Skin of body (tissue), 2 donors: ENCODE measurements around the gene PTK7. TPM values are rescaled to one million over a fixed set of nuclear protein-coding genes. Genes with fewer than 3 reads are reported as not detected.
"Not testable (repeated sequence)": the region's sequence is repeated elsewhere in the genome, so short reads cannot be mapped to it uniquely, and the experiment has no call there.

Source experiments
- DNase-seq: peaks from one replicate; lab custom pipeline; 2025; lab: John Stamatoyannopoulos, UW
- total RNA-seq: library from RNA; depleted of rRNA; stranded (reverse); fragments of >200 nt; gene quantifications from one replicate; pipeline ENCODE4 v1.2.3, GENCODE V29; 2014

Gene PTK7
- total RNA-seq, 1 donor from 2014 or later: 121 TPM

DNA sequence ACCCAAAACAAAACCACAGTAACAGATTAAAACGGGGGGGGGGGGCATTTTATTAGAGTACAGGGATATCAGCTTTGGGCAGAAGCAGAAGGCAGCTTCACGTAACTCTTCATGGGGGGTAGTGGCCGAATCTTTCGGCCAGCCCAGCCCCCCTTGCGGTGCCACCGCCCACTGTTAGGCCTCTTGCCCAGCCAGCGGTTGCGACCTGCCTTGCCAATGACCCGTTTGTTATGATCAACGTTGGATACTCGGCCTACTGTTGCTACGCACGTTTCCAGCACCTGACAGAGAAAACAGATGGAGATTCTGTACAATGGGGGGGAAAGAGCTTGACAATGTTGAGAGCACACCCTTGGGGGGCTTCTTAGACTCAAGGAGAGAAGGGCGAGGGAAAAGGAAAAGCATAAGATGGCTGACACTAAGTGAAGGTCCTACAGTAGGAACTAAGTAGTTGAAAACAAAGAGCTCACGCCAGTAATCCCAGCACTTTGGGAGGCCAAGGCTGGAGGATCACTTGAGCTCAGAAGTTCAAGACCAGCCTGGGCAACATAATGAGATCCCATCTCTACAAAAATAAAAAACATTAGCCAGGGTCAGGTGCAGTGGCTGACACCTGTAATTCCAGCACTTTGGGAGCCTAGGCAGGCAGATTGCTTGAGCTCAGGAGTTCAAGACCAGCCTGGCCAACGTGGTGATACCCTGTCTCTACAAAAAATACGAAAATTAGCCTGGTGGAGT is 21.7 kb upstream of the PTK7 start:
- DNase-seq: no peak

DNA sequence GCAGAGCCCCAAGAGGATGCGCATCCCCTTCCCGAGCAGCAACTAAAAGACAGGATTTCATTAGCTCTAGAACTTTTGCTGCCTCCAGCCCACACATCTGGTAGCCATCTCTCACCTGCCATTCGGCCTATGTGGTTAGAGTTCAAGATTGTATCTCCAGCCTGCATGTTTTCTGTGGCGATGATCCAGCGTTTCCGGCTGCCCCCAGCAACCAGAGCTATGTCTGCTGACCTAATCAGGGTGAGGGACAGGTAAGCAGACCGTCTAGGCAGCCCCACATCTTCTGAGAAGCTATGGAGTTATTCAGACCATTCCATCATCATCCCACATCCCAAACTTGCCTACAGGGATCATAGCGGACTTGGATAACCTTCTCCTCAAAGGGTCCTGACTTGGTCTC is 20.1 kb upstream of the PTK7 start:
- no peak for DNase-seq

DNA sequence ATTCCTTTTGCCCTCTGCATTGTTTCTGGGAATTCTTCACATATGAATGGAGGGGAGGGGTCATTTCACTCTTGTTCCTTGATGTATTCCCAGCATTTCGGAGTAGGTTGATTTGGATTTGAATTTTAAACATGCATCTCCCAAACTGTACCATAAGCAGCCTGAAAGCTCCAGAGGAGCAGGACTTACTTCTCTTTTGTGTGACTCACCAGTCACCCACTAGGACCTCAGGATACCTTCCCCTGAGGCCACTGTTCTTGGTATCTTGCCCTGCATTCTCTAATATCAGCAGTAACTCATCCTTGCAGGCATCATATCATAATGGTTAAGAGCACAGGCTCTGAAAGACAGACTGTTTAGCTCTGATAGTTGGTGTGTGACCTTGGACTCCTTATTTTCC is 17.6 kb upstream of the PTK7 start:
- no peak for DNase-seq

DNA sequence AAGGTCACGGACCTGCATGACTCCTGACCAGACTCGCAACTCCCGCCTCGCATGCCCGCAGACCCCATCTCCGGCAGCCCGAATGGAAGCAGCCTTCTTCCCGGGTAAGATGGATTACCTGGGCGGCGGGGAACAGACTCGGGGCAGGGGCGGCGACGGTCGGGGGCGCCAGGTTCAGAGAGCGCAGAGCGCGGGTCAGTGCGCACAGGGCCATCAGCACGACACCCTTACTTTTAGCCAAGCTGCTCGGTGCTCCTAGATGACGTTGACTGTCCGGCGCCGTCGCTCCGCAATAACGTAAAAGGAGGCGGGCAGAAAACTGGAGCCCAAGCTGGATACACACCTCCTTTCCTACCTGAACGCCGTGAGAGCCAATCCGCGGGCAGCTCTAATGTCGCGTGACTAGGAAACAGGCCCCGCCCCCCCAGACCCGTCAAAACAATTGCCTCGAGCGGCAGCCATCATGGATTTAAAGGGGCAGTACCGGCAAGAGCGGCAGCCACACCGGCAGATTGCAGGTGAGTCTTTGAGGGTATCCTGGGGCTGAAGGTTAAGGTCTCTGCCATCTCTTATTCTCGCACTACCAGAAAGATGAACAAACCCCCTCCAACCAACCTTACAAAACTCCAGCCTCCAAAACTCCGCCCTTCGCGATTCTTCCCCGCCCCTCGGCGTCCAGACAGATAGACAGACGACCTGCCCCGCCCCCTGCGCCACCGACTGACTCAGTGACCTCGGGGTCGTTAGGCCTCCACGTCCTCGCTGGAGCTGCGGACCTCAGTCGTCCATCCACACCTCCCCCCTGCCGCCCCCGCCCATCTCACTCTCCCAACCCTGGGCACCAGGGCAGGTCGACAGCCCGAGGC is 16.7 kb upstream of the PTK7 start, which contains the start of the genes KLC4 and MRPL2:
TSS of gene KLC4 (plus strand) at position 464 of the 866 bp plus-strand sequence. CDS start 1,705 bp downstream, outside the sequence.
TSS of gene MRPL2 (minus strand) at position 267 of the 866 bp plus-strand sequence. CDS start at position 214, 53 bp downstream.
- DNase-seq: peak; percentile 98

DNA sequence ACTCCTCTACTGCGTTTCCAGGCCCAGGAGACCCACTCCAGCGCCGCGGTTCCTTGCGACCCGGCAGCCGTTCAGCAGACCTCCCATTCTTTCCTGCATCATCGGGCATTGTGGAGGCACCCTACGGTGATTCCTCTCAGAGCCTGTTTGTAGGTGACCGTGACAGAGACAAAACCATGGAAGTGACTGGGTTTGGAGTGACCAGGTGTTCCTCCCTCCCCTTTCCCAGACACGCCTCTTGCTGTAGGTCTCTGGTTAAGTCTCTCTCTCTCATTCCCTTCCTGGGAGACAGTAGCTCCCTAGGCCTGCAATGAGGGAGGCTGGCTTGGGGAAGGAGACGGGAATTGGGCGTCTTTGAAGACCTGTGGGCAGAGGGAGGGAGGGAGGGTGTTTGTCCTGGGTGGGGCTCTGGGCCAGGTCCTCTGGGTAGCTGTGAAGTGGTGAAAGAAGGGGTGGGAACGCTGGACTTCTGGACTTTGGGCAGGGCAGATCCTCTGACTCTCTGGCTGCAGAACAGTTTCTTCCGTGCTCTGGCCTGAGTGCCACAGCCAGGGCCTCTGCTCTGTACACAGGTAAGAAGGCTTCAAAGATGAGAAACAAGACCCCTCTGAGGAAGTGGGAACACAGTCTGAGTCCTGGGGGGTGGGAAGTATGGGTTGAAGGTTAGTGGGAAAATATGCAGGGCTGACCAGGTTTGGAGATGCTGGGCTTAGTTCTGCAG is 15.9 kb upstream of the PTK7 start:
- no peak for DNase-seq

DNA sequence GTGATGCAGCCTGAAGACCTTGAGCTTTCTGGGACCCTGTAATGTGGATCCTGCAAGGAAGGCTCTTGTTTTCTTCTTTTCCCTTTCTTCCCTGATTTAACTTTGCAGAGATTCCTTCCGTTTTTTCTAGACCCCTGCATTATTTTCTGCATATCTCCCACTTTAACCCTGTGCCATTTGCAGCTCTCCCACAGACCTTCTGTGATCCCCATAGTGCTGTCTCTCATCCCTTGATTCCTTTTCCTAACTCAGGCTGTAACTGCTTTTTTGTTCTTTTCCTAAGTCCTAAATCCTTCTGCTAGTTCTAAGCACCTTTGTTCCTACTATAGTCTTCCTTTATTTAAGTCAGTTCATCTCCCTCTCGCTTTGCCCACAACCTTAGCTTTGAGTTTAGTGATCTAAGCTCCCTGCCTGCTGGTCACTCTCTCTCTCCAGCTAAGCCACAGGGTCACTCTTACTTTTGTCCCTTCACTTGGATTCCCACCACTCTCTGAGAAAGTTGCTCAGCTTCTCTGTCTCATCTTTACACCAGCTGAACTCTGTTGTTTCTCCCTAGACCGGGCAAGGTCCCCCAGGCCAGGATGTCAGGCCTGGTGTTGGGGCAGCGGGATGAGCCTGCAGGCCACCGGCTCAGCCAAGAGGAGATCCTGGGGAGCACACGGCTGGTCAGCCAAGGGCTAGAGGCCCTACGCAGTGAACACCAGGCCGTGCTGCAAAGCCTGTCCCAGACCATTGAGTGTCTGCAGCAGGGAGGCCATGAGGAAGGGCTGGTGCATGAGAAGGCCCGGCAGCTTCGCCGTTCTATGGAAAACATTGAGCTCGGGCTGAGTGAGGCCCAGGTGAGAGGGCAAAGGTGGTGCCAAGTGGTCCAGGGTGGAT is 15.1 kb upstream of the PTK7 start:
- no peak for DNase-seq

DNA sequence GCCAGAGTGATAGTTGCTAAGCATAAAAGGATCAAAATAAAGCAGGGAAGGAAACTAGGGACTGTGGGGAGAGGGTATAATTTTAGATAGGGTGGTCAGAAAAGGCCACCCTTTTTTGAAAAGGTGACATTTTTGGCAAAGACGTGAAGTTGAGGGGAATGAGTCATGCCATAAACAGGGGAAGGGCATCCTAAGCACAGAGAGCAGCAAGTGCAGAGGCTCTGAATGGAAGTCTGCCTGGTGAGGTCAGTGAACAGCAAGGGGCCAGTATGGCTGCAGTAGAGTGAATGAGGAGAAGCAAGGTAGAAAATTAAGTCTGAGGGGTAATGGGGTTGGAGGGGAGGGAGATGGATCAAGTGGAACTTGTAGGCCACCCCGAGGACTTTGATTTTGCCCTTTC is 14.3 kb upstream of the PTK7 start:
- DNase-seq: no peak

DNA sequence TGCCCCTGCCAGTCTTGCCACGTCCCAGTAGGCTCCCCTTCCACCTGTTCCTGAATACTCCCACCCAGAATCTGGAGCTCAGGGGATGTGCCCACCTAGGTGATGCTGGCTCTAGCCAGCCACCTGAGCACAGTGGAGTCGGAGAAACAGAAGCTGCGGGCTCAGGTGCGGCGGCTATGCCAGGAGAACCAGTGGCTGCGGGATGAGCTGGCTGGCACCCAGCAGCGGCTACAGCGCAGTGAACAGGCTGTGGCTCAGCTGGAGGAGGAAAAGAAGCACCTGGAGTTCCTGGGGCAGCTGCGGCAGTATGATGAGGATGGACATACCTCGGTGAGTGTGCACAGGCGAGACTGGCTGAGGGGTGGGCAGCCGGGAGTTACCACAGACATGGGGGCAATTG is 13.3 kb upstream of the PTK7 start:
- DNase-seq: no peak

DNA sequence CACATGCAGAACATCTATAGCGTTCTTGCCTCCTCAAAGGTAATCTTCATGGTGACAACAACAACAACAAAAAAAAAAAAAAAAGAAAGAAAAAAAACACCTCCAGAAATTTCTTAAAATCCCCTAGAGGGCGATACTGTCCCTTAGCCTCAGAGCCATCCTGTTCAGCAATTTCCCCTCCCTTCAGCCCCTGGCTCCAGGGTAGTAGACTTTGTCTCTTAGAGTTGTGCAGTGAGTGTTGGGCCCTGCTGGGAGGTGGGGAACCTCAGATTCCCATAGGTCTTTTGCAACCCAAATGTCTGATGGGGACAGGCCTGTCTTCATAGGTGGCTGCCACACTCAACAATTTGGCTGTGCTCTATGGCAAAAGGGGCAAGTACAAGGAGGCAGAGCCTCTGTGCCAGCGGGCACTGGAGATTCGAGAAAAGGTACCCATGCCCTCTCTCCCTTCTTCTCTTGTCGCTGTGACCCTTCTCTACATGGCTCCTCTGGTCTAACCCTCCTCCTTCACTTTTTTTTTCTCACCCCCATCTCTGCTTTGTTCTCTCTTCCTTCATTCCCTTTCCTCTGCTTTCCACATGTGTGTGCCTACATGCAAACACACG is 6.0 kb upstream of the PTK7 start:
- peak; percentile 47 for DNase-seq

DNA sequence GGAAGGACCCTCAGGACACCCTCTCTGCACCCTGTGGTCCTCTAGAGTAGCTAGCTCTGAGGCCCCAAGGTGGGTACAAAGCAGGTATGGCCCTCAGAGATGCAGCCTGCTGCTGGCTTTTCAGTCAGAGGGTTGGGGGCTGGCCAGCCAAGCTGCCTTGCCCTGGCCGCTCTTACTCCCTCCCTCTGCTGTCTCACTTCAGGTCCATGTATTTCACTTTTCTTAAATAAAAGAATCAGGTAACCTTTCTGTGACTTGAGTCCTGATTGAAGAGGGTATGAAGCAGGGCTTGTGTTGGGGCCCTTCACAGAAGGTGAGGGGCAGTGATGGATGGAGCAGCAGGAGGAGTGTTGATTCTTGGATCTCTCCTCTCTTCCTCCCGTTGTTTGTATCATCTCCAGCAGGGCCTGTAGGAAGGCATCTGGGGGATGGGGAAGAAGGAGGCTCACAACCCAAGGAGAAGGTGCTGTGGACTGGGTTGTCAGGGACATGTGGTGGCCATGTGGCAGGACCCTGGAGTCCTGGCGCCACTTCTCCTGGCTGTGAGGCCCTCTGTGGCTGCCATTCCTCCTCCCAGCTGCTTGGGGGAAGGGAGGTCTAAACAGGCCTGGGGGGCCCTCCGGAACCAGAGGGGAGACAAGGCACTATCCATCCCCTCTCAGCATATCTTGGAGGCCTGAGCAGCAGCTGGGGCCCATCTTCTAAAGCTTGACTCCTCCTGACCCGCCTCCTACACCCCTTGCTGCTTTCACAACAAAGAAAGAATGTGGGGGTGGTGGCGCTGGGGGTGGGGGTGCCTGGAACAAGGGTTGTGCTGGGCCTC is 1.1 kb upstream of the PTK7 start:
- peak; percentile 75 for DNase-seq

DNA sequence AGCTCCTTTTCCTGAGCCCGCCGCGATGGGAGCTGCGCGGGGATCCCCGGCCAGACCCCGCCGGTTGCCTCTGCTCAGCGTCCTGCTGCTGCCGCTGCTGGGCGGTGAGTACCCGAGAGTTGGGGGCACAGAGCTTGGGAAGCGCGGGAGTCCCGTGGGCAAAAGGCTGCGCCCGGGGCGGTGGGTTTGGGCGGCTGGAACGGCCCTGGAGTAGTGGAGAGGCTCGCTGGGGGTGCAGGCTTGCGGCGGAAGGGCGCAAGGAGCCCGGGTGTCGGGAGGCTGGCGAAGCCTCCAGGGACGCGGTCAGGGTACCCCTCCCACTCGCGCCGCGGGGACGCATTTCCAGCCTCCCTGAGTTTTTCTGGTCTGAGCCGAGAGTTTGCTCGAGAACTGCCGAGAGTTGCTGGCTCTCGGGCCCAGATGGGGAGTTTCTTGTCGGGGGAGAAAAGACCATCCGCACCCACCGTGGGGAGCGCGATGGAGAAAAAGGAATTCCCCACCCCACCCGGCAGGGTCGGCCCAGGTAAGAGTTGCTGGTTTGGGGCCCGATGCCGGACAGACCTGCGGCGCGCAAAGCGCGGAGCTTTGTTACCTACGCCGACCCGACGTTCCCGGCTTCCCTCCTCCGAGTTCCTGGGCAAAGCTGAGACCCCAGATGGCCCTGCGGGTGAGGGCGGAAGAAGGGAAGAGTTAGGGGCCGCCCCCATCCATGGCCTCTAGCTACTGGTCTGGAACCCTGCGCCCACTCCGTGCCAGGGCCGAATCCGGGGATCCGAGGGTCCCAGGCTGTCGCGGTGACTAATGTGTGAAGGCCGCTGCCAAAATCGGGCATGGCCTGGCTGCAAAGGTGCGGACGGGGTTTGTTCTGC is 584 bp downstream of the PTK7 start:
- no peak for DNase-seq

DNA sequence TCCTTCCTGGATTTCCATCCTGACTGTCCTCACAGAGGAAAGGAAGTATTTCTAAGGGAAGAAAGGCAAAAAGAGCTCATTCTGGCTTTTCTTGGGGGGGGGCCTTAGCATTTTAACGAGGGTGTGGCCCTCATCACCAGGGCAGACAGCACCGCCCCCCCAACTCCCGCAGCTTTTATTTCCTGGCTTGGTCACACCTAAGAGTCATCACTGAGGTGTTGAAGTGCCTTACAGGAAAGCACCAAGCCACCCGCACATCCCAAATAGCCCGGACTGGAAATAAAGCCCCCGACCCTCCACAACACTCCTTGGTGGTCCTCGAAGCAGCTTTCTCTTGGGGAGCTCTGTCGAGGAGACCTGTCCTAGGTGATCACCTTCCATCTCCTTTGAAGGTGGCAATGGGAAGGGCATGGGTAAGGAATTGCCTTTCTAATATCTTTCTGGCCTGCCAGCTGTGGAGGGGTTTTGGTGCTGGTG is 1.3 kb downstream of the PTK7 start:
- DNase-seq: no peak

DNA sequence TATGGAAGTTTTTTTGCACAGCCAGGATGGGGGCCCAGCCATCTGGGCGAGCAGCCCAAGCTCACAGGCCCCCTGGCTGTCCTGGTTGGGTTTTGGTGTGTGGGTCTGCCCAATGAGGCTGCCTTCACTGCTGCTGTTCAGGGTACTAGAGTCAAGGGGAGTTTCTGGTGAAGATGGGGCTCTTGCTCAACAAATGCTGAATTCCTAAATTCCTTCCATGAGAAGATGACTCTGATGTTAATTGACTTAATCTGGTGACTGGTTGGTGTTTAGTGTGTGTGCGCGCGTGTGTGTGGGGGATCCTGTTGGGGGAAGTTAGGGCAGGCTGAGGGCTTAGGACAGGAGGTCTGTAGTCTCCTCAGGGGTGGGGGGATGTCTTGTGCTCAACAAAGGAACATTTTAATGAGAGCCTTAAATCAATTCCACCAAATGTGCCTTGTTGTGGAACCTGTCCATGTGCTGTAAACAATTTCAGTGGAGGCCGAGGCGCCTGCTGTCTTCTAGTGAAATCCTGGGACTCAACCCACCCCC is 1.9 kb downstream of the PTK7 start:
- DNase-seq: peak; percentile 82

DNA sequence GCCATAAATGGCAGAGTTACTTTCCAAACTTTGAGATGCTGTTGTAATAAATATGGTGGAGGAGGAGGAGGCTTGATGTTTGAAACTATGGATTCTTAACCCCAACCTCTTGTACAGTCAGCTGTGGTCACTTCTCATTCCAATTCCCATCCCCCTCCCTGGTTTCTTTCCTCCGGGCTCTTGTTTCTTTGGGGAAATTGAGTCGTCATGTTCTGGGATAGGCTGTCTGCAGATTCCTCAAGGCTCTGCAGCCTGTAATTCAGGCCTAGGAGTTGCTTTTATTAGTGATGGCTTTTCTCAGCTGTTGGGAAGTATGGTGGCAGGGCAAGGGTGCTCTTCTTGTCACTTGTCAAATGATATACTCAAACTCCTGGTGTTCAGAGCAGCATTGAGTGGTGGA is 2.6 kb downstream of the PTK7 start:
- DNase-seq: no peak

DNA sequence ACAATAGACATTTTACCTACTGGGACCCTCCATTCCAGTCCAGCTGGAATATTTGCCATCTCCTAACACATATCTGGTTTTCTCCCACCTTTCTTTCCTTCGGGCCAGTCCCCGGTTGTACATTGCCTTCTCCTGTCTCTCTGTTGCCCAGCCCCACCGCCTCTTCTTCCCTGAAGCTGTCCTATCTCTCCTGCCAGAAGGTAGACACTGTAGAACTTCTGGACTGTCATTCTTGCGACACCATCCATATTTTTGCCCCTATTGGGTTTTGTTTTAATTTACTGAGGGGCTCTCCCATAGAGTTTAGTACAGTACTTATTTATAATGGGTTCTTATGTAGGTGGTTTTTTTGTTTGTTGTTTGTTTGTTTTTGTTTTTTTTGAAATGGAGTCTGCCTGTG is 4.9 kb downstream of the PTK7 start:
- DNase-seq: no peak

DNA sequence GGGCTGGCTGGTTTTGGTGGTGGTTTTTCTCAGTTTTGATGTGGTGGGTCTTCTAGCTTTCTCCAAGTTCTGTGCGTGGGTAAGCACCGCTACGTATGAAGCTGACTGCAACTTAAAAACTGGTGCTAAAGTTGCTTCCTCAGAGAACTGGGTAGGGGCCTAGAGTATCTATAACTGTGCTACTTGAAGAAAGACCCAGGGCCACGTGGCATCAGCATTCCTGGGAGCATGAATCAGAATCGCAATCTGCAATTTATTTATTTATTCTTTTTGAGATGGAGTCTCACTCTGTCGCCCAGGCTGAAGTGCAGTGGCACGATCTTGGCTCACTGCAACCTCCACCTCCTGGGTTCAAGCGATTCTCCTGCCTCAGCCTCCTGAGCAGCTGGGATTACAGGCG is 5.8 kb downstream of the PTK7 start:
- DNase-seq: not testable (repeated sequence)

DNA sequence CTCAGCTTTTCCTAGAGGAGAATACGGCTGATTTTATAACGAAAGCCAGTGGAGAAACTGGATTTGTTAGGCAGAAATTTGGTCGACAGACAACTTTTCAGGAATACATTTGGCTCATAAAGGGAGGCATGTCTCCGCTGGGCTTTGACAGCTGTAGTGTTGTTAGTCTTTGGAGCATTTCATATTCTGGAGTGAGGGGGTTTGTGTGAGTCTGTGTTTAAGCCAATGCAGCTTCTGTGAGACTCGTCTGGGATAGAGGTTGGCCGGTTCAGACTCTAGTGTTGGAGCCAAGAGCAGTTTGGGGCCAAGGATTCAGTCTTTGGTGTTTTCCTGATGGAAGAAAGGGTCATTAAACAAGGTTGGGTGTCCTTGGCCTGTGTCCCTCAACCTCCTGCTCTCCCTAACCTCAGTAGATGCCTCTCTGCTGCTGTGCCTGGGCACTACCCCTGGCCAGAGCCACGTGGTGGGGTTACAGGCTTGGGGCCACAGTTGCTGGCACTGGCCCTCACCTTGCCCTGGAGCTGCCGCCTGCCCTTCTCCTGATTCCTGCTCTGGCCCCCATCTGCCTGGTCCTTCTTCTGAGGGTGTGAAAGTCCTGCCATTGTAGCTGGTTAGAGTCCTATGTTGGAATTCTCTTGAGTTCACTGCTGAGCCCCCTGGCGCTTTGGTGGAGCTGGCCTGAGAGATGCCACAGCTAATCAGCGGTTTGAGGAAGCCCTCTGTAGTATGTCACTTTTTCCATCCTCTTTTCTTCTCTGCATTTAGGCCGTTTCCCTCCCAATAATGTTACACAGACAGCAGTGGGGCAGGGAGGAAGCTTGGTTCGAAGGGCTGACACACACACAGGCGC is 6.9 kb downstream of the PTK7 start:
- peak; percentile 54 for DNase-seq
